HTERT RPE-1 (cell line): ENCODE data around the gene HAL.

Experiments
- in situ Hi-C: fragments of 300-500 bp; cut with MboI; formaldehyde crosslinking; loops from 4 replicates; pipeline ENCODE4 v1.14.3; 2020; ENCODE audit warnings: low sequenced_read_pairs

Gene HAL, protein sequence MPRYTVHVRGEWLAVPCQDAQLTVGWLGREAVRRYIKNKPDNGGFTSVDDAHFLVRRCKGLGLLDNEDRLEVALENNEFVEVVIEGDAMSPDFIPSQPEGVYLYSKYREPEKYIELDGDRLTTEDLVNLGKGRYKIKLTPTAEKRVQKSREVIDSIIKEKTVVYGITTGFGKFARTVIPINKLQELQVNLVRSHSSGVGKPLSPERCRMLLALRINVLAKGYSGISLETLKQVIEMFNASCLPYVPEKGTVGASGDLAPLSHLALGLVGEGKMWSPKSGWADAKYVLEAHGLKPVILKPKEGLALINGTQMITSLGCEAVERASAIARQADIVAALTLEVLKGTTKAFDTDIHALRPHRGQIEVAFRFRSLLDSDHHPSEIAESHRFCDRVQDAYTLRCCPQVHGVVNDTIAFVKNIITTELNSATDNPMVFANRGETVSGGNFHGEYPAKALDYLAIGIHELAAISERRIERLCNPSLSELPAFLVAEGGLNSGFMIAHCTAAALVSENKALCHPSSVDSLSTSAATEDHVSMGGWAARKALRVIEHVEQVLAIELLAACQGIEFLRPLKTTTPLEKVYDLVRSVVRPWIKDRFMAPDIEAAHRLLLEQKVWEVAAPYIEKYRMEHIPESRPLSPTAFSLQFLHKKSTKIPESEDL

GRCh38 chr12:95996034-95996658 is at the start of gene HAL:
Gene HAL (minus strand): TSS chr12:95996344. CDS start chr12:95995910, 434 bp downstream.
- in situ Hi-C loops = no loop called here

GRCh38 chr12:96045566-96045965 is 49.4 kb upstream of the HAL start:
- in situ Hi-C loops = no loop called here

GRCh38 chr12:96044943-96045290 is 48.8 kb upstream of the HAL start:
- in situ Hi-C loops = no loop called here

DNA sequence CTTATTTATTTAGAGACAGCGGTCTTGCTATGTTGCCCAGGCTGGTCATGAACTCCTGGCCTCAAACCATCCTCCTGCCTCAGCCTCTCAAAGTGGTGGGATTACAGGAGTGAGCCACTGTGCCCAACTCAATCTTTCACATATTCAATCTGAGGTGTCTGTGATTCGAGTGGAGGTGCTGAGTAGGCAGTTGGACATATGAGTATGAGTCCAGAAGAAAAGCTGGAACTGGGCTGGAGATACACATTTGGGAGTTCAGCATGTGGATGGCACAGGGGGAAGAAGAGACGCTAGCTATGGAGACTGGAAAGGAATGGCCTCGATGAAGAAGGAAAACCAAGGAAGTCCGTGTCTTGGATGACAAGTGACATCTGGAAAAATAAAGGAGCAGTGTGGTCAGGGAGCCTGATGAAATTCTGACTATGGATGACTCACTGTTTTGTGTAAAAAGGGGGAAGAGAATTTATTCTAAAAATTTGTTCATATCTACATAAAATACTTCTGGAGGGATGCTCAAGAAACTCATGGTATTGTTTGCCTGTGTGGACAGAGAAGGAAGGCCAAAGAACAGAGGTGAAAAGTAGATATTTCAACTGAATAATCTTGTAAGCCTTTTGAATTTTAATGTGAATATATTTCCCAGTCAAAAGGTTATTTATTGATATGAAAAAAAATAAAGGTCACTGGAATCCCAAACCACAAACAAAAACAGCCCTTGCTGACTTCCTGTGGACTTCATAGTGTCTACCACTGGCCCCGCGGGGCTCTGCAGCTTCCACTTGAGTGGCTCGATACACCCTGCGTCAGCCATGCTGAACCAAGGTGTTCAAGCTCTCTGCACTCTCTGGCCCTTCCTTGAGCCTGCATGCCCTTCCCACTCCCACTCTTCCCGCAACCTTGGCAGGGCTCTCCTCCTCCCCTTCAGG is 48.1 kb upstream of the HAL start:
- in situ Hi-C loops = no loop called here

- in situ Hi-C loops = no loop called here
Observed at GRCh38 chr12:96041181-96041580, 45.0 kb upstream of the HAL start.

DNA sequence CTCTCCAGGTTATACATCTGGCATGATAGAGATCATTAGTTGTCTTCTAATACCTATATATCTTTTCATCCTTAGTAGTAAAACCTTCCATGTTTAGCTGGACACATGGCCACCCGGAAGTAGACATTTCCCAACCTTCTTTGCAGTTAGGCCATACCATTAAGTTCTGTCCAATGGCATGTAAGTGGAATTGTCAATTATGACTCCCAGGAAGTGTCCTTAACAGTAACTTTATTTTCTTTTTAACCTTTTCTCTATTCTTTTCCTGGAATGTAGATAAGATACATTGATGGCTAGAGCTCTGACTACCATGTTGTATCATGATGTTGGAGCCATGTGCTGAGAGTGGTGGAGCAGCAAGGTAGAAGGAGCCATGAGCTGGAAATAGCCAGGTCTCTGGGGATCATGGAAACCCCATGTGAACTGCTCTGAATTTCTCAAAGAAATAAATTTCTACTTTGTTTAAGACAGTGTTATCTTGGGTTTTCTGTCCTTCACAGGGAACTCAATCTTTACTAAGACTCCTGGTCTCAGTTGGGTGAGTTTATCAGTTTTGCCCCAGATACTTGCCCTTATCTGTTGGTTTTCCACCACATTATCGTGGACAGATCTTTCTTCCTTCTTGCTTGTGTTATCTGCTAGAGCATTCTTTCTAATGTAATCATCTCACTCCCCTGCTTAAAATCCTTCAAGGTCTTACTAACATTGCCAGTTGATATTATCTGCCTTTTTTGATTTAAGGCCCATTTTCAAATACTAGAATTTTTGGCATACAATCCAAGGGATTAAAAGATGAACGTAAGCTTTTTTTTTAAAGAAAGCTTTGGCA is 44.4 kb upstream of the HAL start:
- in situ Hi-C loops = no loop called here

GRCh38 chr12:96039516-96039915 is 43.4 kb upstream of the HAL start:
- in situ Hi-C loops = no loop called here

DNA sequence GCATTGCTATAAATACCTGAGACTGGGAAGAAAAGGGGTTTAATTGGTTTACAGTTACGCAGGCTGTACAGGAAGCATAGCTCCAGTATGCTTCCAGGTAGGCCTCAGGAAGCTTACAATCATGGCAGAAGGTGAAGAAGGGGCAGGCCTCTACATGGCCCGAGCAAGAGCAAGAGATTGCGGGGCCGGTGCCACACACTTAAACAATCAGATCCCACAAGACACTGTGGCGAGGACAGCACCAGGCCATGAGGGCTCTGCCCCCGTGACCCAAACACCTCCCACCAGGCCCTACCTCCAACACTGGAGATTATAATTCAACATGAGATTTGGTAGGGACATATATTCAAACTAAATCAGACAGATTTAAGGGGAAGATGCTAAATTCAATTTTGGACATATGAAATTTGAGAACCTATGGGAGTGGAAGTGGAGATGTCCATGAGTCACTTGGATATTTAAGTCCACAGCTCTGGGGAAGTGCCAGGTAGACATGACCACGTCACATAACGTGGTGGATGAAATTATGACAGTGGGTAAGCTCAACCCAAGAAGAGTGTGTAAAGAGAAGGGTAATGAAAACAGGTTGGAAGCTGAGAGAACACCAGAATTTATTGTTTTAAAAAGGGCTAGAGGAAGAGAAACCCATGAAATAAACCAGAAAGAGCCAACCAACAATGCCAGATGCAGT is 40.8 kb upstream of the HAL start:
- in situ Hi-C loops = no loop called here

DNA sequence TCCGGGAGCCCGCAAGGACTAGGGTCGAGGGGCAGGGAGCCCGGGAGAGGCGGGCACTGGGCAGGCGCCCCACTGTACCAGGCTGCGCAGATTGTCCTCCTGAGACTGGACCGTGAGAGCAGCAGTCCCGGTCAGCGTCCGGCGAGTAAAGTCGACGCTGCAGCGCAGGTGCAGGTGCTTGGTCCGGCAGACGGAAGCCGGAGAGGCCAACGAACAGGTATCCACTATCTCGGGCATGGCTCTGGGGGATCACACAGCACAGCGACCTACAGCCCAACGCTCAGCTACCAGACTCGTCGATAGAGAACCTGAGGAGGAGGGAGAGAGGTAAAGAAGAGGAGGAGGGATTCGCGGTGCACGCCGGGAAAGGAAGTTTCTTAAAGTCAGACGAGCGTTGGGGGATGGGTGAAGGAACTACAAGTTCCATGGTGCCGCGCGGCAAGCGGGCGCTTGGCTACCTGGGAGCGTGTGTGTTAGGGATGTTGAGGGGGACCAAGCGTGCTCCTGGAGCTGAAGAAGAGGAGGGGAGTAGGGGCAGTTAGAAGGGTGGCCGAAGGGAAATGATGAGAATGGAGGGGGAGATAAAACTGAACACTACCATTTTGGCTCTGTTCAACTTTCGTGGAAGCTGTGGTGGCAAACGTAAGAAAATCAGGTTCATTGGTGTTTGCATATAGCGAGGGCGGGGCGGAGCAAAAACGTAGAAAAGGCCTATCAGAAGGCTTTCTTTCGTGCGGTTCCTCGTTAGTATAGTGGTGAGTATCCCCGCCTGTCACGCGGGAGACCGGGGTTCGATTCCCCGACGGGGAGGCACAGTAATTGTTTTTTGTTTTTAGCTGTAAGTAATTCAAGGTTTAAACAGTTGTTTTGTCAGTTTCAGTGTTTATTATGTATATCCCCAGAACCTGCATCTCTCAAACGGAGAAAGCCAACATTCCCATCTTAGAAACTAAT is 39.4 kb upstream of the HAL start, which contains the start of gene LTA4H:
LTA4H (minus strand) TSS at position 305 of the 954 bp plus-strand sequence; CDS start at position 237, 68 bp downstream.
- in situ Hi-C loops = no loop called here

GRCh38 chr12:96034621-96035282 is 38.6 kb upstream of the HAL start:
- in situ Hi-C loops = no loop called here

DNA sequence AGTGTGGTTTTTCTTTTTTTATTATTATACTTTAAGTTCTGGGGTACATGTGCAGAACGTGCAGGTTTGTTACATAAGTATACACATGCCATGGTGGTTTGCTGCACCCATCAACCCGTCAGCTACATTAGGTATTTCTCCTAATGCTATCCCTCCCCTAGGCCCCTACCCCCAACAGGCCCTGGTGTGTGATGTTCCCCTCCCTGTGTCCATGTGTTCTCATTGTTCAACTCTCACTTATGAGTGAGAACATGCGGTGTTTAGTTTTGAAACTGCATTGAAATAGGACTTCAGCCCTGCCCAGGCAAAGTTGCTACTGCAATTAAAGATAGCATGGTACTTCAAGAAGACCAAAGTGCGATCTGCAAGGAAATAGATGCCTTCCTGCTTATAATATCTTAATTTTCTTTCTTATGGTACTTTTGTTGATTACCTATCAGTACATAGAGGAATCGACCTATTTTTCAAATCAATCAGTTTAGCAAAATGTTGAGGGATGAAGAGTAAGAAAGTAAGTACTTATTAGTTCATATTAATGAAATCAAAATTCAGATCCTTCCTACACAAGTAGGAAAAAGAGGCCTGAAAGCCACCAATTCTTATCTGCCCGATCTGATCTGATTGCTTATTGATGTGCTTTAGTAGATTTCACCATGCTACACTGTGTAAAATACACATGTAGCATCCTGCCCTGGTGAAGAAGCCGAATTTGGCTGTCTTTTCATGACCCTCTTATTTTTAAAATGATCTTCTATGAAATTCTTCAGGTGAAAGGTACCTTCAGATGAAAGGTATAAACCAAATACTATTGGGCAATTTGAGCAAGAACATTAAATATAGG is 37.6 kb upstream of the HAL start:
- in situ Hi-C loops = no loop called here

- in situ Hi-C loops = no loop called here
Observed at GRCh38 chr12:96029826-96030225, 33.7 kb upstream of the HAL start.

- in situ Hi-C loops = no loop called here
Observed at GRCh38 chr12:96028538-96028937, 32.4 kb upstream of the HAL start.

GRCh38 chr12:96026331-96026730 is 30.2 kb upstream of the HAL start:
- in situ Hi-C loops = no loop called here

- in situ Hi-C loops = no loop called here
Observed at GRCh38 chr12:96025518-96025917, 29.4 kb upstream of the HAL start.

DNA sequence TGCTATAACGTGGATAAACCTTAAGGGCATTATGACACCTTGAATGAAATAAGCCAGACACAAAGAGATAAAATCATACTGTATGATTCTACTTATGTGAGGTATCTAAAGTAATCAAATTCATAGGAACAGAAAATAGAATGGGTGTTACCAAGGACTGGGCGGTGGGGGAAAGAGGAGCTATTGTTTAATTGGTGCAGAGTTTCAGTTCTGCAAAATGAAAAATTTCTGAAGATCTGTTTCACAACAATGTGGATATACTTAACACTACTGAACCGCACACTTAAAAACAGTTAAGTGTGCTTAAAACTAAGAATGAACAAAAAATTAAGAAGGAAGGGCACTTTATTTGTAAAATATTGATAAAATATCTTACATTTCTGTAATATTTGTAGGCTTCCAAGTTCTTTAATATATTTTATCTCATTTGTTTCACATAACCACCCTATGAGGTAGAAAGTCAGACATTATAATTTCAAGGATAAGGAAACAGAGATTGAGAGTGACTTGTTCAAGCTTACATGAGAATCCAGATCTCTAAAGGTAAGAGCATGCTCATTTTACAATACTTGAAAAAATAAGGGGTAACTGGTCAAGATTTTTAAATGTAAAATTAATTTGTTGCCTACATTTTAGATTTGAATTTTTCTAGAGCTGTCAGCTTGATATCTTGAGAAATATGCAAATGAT is 24.3 kb upstream of the HAL start:
- in situ Hi-C loops = no loop called here
